Liver (tissue), 9 donors: ENCODE results near the gene JAZF1. TPM values are rescaled to one million over a fixed set of nuclear protein-coding genes. Genes with fewer than 3 reads are reported as not detected.

Experiments
- DNase-seq: peaks from one replicate; pipeline ENCODE4 v3.0.0-alpha.2; 2017; ENCODE audit warnings: low spot score
- H3K27ac ChIP-seq, 2 donors: one replicate each; pipeline ENCODE4 v1.7.0; 2013; ENCODE audit warnings: inconsistent platforms in 2 of 2, low read length in 2 of 2, control low read depth in 1 of 2, low read depth in 1 of 2, mild to moderate bottlenecking in 1 of 2
- H3K27me3 ChIP-seq, 4 donors: one replicate each; pipeline versions ENCODE4 v1.6.1 to v1.7.0; 2013; ENCODE audit warnings: low read length in 3 of 4, inconsistent platforms in 1 of 4, mild to moderate bottlenecking in 1 of 4, moderate library complexity in 1 of 4; ENCODE audit not compliant: control insufficient read depth in 4 of 4, insufficient read depth in 4 of 4
- H3K36me3 ChIP-seq, 4 donors: one replicate each; pipeline versions ENCODE4 v1.6.1 to v1.7.0; 2013; ENCODE audit warnings: low read length in 3 of 4, mild to moderate bottlenecking in 3 of 4, low read depth in 1 of 4, moderate library complexity in 1 of 4; ENCODE audit not compliant: control insufficient read depth in 4 of 4, insufficient read depth in 3 of 4
- H3K4me1 ChIP-seq, 4 donors: one replicate each; pipeline versions ENCODE4 v1.6.1 to v1.7.0; 2013; ENCODE audit warnings: low read length in 3 of 4, mild to moderate bottlenecking in 3 of 4, moderate library complexity in 1 of 4; ENCODE audit not compliant: control insufficient read depth in 4 of 4, insufficient read depth in 4 of 4
- H3K4me3 ChIP-seq, 3 donors: one replicate each; pipeline versions ENCODE4 v1.6.1 to v1.7.0; 2013; ENCODE audit warnings: low read length in 3 of 3, control low read depth in 1 of 3, low read depth in 1 of 3, mild to moderate bottlenecking in 1 of 3
- H3K9ac ChIP-seq, 2 donors: one replicate each; pipeline ENCODE4 v1.7.0; 2013; ENCODE audit warnings: low read length in 2 of 2, mild to moderate bottlenecking in 2 of 2, moderate library complexity in 2 of 2, control low read depth in 1 of 2, low read depth in 1 of 2
- H3K9me3 ChIP-seq, 4 donors: one replicate each; pipeline versions ENCODE4 v1.6.1 to v1.7.0; 2013; ENCODE audit warnings: low read length in 3 of 4; ENCODE audit not compliant: control insufficient read depth in 4 of 4
- ATF3 ChIP-seq: IDR thresholded peaks from 2 replicates; pipeline ENCODE4 v1.6.1; 2016; ENCODE audit warnings: antibody characterized with exemption
- CTCF ChIP-seq: fragments of 150-350 bp; IDR thresholded peaks from 2 replicates; pipeline ENCODE4 v1.5.1; 2017; ENCODE audit warnings: improper control_type of control experiment, low read depth, low read length; ENCODE audit not compliant: missing input control
- FOXA1 ChIP-seq: IDR thresholded peaks from 2 replicates; pipeline ENCODE4 v1.6.1; 2016; ENCODE audit warnings: antibody characterized with exemption
- GABPA ChIP-seq, 2 donors: IDR thresholded peaks in 1 of 2; conservative IDR thresholded peaks in 1 of 2; 2 replicates each; pipeline ENCODE4 v1.6.1; 2016; ENCODE audit warnings: antibody characterized with exemption in 2 of 2, mild to moderate bottlenecking in 1 of 2, moderate library complexity in 1 of 2
- HNF4G ChIP-seq: IDR thresholded peaks from 2 replicates; pipeline ENCODE4 v1.6.1; 2016; ENCODE audit warnings: antibody characterized with exemption
- MAX ChIP-seq: IDR thresholded peaks from 2 replicates; pipeline ENCODE4 v1.6.1; 2016; ENCODE audit warnings: antibody characterized with exemption
- NR2F2 ChIP-seq: IDR thresholded peaks from 2 replicates; pipeline ENCODE4 v1.6.1; 2016; ENCODE audit warnings: antibody characterized with exemption
- RAD21 ChIP-seq, 2 donors: IDR thresholded peaks; 2 replicates each; pipeline ENCODE4 v1.6.1; 2016; ENCODE audit warnings: antibody characterized with exemption in 2 of 2, mild to moderate bottlenecking in 2 of 2
- REST ChIP-seq: IDR thresholded peaks from 2 replicates; pipeline ENCODE4 v1.6.1; 2016; ENCODE audit warnings: antibody characterized with exemption, mild to moderate bottlenecking
- YY1 ChIP-seq: IDR thresholded peaks from 2 replicates; pipeline ENCODE4 v1.6.1; 2016; ENCODE audit warnings: antibody characterized with exemption, mild to moderate bottlenecking
- ZBTB33 ChIP-seq: IDR thresholded peaks from 2 replicates; pipeline ENCODE4 v1.6.1; 2016; ENCODE audit warnings: antibody characterized with exemption
- WGBS: extraction: QIAGEN DNeasy Blood & Tissue Kit; methylation state at CpG from one replicate; pipeline ENCODE4 v1.1.7; 2013; 5-methylcytosine and 5-hydroxymethylcytosine counted together
- polyA plus RNA-seq, 2 donors: library from polyadenylated mRNA; stranded (reverse) in 1 of 2; unstranded in 1 of 2; fragments of 200-250 nt in 1 of 2; fragments of >200 nt in 1 of 2; fragmentation: Nextera tagmentation in 1 of 2; extraction: Ambion mirVana in 1 of 2; gene quantifications; one replicate each; pipeline versions ENCODE4 v1.2.1 to v1.2.3, GENCODE V29; 2013 to 2015
- total RNA-seq, 2 donors: library from RNA; depleted of rRNA; stranded (reverse); fragments of >200 nt; gene quantifications; one replicate each; pipeline ENCODE4 v1.2.3, GENCODE V29; 2014
- donor health status: healthy.
- donor health status: healthy.
- donor health status: healthy.
- donor health status: healthy.
- donor health status: healthy.

The JAZF1 gene
- total and polyA plus RNA-seq, 4 donors, result 2.7 to 17.8 (median 4.0) TPM

- Histone ChIP-seq H3K9ac (no peak overlapping the region), H3K4me3 (no peak overlapping the region), H3K36me3 (no peaks in the 10 kb centered on the region), H3K27me3 (no peaks in the 10 kb centered on the region), H3K27ac (no peak overlapping the region), H3K9me3 (no peaks in the 10 kb centered on the region), H3K4me1 (no peaks in the 10 kb centered on the region)
- TF ChIP-seq MAX, result no peak
- no peak for TF ChIP-seq RAD21 (IDR thresholded peaks at IDR 0.05)
- TF ChIP-seq CTCF, result no peak
- no peak for DNase-seq
- 94% methylated on average over 12 of the region's 12 CpGs for WGBS
These were observed 209.3 kb downstream of the JAZF1 start for GRCh38 chr7:27971171-27971812.

GRCh38 chr7:27970350-27970749, 210.2 kb downstream of the JAZF1 start:
- Histone ChIP-seq H3K4me1 (no peaks in the 10 kb centered on the region), H3K9ac (no peak overlapping the region), H3K27ac (no peak overlapping the region), H3K27me3 (no peaks in the 10 kb centered on the region), H3K4me3 (no peak overlapping the region), H3K36me3 (no peaks in the 10 kb centered on the region), H3K9me3 (no peaks in the 10 kb centered on the region)
- 81% methylated on average over 4 of the region's 4 CpGs for WGBS
- no peak for DNase-seq
- TF ChIP-seq ZBTB33 (no peak), GABPA (IDR thresholded peaks at IDR 0.05 in 1 of 2, conservative IDR thresholded peaks at IDR 0.05 in 1 of 2) (no peak), YY1 (no peak), ATF3 (no peak), FOXA1 (no peak), REST (no peak), NR2F2 (no peak), HNF4G (no peak)
